MCF 10A (cell line): ENCODE measurements around the gene RHBDL1. TPM values are rescaled to one million over a fixed set of nuclear protein-coding genes. Genes with fewer than 3 reads are reported as not detected.

Experiments used
- BruUV-seq: library from RNA; stranded (reverse); fragments of 400-500 nt; replicated peaks from 2 replicates; lab custom pipeline; 2021; lab: Mats Ljungman, UMichigan
- CTCF ChIA-PET: fragments of 300-600 bp; sonication (Branson Sonifier 250); formaldehyde crosslinking; extraction: SDS; loops from one replicate; lab custom pipeline; 2021; ENCODE audit warnings: antibody characterized with exemption, inconsistent platforms; lab: Yijun Ruan, JAX
- POLR2A ChIA-PET: fragments of 300-600, 350-650 bp; sonication (Branson Sonifier 250); formaldehyde crosslinking; extraction: SDS; loops from one replicate; lab custom pipeline; 2020; ENCODE audit warnings: antibody characterized with exemption, inconsistent platforms; lab: Yijun Ruan, JAX
- DNase-seq: peaks from one replicate; pipeline ENCODE4 v3.0.0-alpha.2; 2018; ENCODE audit not compliant: unreplicated experiment
- H3K27ac Mint-ChIP-seq: one replicate; pipeline ENCODE4 v1.8.0; 2022; ENCODE audit warnings: mild to moderate bottlenecking, low read depth, mixed read lengths; ENCODE audit not compliant: unreplicated experiment
- H3K27me3 Mint-ChIP-seq: one replicate; pipeline ENCODE4 v1.8.0; 2022; ENCODE audit warnings: mixed read lengths; ENCODE audit not compliant: insufficient read depth, unreplicated experiment
- H3K36me3 Mint-ChIP-seq: one replicate; pipeline ENCODE4 v1.8.0; 2022; ENCODE audit warnings: mild to moderate bottlenecking, moderate library complexity, mixed read lengths; ENCODE audit not compliant: insufficient read depth, unreplicated experiment
- H3K4me1 Mint-ChIP-seq: one replicate; pipeline ENCODE4 v1.8.0; 2022; ENCODE audit warnings: mixed read lengths; ENCODE audit not compliant: insufficient read depth, unreplicated experiment
- H3K4me3 Mint-ChIP-seq: one replicate; pipeline ENCODE4 v1.8.0; 2022; ENCODE audit warnings: mild to moderate bottlenecking, moderate library complexity, mixed read lengths; ENCODE audit not compliant: unreplicated experiment
- H3K9me3 Mint-ChIP-seq: one replicate; pipeline ENCODE4 v1.8.0; 2022; ENCODE audit warnings: mixed read lengths; ENCODE audit not compliant: unreplicated experiment
- intact Hi-C: fragments of 100-400 bp; cut with micrococcal nuclease; formaldehyde crosslinking; loops from 2 replicates; pipeline ENCODE4 v1.14.1; 2022
- total RNA-seq: library from RNA; stranded (reverse); gene quantifications from 2 replicates; pipeline ENCODE4 v1.2.3, GENCODE V29; 2022
- TF ChIP-seq, protein P1 (sequence below): fragments of 200-600 bp; IDR thresholded peaks from one replicate; pipeline ENCODE4 v1.8.0; 2022; ENCODE audit warnings: antibody characterized with exemption, mild to moderate bottlenecking; ENCODE audit not compliant: unreplicated experiment

The RHBDL1 gene
- total RNA-seq, 1 experiment from 2014 or later: 3.0 TPM

DNA sequence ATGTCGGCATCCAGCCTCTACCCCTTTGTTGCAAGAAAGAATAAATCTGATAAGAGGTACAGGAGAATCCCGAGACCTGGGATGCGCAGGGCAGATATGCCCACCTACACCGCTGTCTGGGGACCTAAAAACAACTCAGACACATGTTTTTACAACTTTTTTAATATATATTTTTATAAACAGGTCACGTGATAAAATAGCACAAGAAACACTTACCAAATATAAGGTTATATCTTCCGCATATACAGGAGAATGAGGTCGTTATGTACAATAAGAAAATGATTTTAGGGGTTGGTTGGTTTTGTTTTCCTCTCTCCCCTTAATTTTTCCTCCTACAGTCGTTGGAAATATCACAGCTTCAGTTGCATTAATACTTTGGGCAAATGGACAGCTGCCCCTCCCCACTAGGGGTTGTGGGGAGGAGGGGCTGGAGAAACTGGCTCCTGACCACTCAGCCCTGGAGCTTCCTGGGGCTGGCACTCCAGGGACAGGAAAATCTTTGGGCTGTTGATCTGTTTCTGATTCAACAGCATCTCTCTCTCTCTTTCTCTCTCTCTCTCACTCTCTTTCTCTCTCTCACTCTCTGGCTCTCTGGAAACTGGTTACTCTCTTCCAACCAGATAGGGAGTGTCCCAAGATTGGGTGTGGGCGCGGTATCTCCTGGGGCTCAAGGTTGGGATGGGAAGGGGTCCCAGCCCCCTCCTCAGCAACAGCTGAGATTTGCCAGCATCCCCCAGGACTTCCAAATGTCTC lies 17.1 kb downstream of the RHBDL1 start:
- peaks cover 10% of the 10 kb centered on the region for H3K4me1 Mint-ChIP-seq
- H3K27ac Mint-ChIP-seq: no peak overlapping the region
- H3K36me3 Mint-ChIP-seq: peaks cover 83% of the 10 kb centered on the region
- ChIA-PET CTCF (interaction anchor here (1.0 kb wide), 1 partner anchor 22 kb away, joined by 3 read pairs; no protein-coding TSS in a partner anchor), POLR2A (interaction anchor here (0.6 to 1.4 kb wide), 9 partner anchors 8 to 728 kb away, joined by 3 to 9 read pairs (median 3); partner anchors contain the start of genes JMJD8, METRN, RHOT2 and STUB1)
- no peaks in the 10 kb centered on the region for H3K27me3 Mint-ChIP-seq
- no peak for DNase-seq
- TF ChIP-seq, protein P1, sequence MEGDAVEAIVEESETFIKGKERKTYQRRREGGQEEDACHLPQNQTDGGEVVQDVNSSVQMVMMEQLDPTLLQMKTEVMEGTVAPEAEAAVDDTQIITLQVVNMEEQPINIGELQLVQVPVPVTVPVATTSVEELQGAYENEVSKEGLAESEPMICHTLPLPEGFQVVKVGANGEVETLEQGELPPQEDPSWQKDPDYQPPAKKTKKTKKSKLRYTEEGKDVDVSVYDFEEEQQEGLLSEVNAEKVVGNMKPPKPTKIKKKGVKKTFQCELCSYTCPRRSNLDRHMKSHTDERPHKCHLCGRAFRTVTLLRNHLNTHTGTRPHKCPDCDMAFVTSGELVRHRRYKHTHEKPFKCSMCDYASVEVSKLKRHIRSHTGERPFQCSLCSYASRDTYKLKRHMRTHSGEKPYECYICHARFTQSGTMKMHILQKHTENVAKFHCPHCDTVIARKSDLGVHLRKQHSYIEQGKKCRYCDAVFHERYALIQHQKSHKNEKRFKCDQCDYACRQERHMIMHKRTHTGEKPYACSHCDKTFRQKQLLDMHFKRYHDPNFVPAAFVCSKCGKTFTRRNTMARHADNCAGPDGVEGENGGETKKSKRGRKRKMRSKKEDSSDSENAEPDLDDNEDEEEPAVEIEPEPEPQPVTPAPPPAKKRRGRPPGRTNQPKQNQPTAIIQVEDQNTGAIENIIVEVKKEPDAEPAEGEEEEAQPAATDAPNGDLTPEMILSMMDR: no peak
- BruUV-seq: TSS peak; percentile 66
- H3K4me3 Mint-ChIP-seq: no peak overlapping the region
- H3K9me3 Mint-ChIP-seq: no peaks in the 10 kb centered on the region
- intact Hi-C loops: no loop called here

- no peak overlapping the region for H3K4me3 Mint-ChIP-seq
- peaks cover 10% of the 10 kb centered on the region for H3K4me1 Mint-ChIP-seq
- no peaks in the 10 kb centered on the region for H3K9me3 Mint-ChIP-seq
- no TSS peak for BruUV-seq
- DNase-seq: no peak
- intact Hi-C loops: no loop called here
- peaks cover 90% of the 10 kb centered on the region for H3K36me3 Mint-ChIP-seq
- H3K27me3 Mint-ChIP-seq: no peaks in the 10 kb centered on the region
- CTCF ChIA-PET: interaction anchor here (1.0 kb wide), 1 partner anchor 21 kb away, joined by 3 read pairs; no protein-coding TSS in a partner anchor
- TF ChIP-seq, protein P1: no peak
- H3K27ac Mint-ChIP-seq: no peak overlapping the region
- POLR2A ChIA-PET: interaction anchor here (1.0 to 1.4 kb wide), 6 partner anchors 9 to 166 kb away, joined by 3 to 9 read pairs (median 6); partner anchors contain the start of genes CAPN15, JMJD8, RHOT2 and STUB1
These were observed 17.9 kb downstream of the RHBDL1 start for GRCh38 chr16:693364-693763.

GRCh38 chr16:693766-694165 lies 18.3 kb downstream of the RHBDL1 start:
- Mint-ChIP-seq H3K4me1 (peaks cover 10% of the 10 kb centered on the region), H3K27ac (no peak overlapping the region), H3K4me3 (no peak overlapping the region), H3K36me3 (peaks cover 90% of the 10 kb centered on the region), H3K27me3 (no peaks in the 10 kb centered on the region), H3K9me3 (no peaks in the 10 kb centered on the region)
- intact Hi-C loops: no loop called here
- ChIA-PET POLR2A (interaction anchor here (0.9 to 1.2 kb wide), 3 partner anchors 13 to 167 kb away, joined by 4 to 6 read pairs (median 5); partner anchors contain the start of genes ANTKMT, CAPN15 and STUB1), CTCF (no interaction called here)
- TF ChIP-seq, protein P1: no peak
- BruUV-seq: no TSS peak
- no peak for DNase-seq

DNA sequence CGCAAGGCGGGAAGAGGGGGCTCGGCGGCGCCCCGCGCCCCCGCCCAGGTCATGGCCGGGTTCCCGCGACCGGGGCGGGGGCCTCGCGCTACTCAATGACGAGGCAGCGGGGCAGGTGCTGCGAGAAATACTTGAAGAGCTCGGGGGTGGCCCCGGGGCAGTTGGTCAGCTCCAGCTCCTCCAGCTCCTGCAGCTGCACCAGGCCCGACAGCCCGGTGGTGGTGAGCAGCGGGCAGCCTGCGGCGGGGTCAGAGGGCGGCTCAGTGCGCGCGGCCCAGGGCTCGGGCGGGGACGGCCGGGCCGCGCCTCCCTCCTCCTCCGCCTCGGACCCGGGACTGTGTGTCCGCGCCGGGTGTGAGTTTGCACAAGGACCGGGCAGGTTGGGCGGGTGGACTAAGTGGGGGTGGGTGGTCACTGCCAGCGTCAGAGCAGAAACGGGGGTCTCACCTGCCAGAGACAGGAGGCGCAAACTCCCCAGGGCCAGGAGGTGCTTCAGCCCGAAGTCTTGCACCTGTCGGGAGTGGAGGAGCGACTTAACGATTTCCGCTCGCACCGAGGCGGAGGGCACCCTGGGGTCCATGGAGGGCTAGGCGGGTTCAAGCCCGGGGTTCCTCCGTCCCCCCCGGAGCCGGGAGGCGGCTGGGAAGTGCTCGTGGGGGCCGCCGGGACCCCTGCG lies 18.9 kb downstream of the RHBDL1 start:
- CTCF ChIA-PET: interaction anchor here (1.2 kb wide), 1 partner anchor 14 kb away, joined by 3 read pairs; no protein-coding TSS in a partner anchor
- Mint-ChIP-seq H3K4me1 (peaks cover 10% of the 10 kb centered on the region), H3K27ac (no peak overlapping the region), H3K36me3 (peaks cover 91% of the 10 kb centered on the region), H3K27me3 (no peaks in the 10 kb centered on the region), H3K9me3 (no peaks in the 10 kb centered on the region), H3K4me3 (no peak overlapping the region)
- BruUV-seq: no TSS peak
- no peak for DNase-seq
- TF ChIP-seq, protein P1: no peak
- intact Hi-C loops: no loop called here
- POLR2A ChIA-PET: interaction anchor here (0.9 to 2.0 kb wide), 5 partner anchors 8 to 167 kb away, joined by 4 to 11 read pairs (median 6); partner anchors contain the start of genes ANTKMT, CAPN15, JMJD8 and STUB1
